HepG2 (cell line): ENCODE data around the gene SOHLH2. TPM values are rescaled to one million over a fixed set of nuclear protein-coding genes. Genes with fewer than 3 reads are reported as not detected.

ENCODE experiments used
- ATAC-seq: fragments of 200-7000 bp; cut with Tn5 transposase; 3 replicates; pipeline ENCODE4 v1.9.1; 2020; ENCODE audit warnings: mild to moderate bottlenecking, moderate library complexity
- BruUV-seq: library from RNA; stranded (reverse); fragments of 400-500 nt; replicated peaks from 2 replicates; lab custom pipeline; 2021; lab: Mats Ljungman, UMichigan
- CTCF ChIA-PET: fragments of 300-600 bp; formaldehyde crosslinking; extraction: SDS; loops from one replicate; lab custom pipeline; 2021; ENCODE audit warnings: low total read pairs, inconsistent platforms, low intra/inter-chr PET ratio; lab: Yijun Ruan, JAX
- POLR2A ChIA-PET: fragments of 350-600 bp; sonication (Branson Sonifier 250); formaldehyde crosslinking; loops from one replicate; lab custom pipeline; 2020; ENCODE audit warnings: antibody characterized with exemption, inconsistent platforms; lab: Yijun Ruan, JAX
- DNase-seq: peaks from one replicate; pipeline ENCODE4 v3.0.0-alpha.2; 2015; ENCODE audit warnings: low spot score
- FAIRE-seq: peaks from 3 replicates; lab custom pipeline; 2011; peaks lifted over from hg19 to GRCh38; lab: Jason Lieb, UNC
- H2AFZ ChIP-seq: one replicate; pipeline ENCODE4 v1.6.1; 2011; ENCODE audit warnings: low read length, inconsistent platforms
- H3K27ac ChIP-seq: fragments of 300-600 bp; 3 replicates; pipeline ENCODE4 v1.8.0; 2011; ENCODE audit warnings: mixed run types, mild to moderate bottlenecking, mixed read lengths, low read length, inconsistent platforms; ENCODE audit not compliant: insufficient read depth; ENCODE audit errors: extremely low read length
- H3K27me3 ChIP-seq, 2 experiments: fragments of 200-600 bp in 1 of 2; 2 replicates in 1 of 2; 3 replicates in 1 of 2; pipeline versions ENCODE4 v1.6.0 to v1.8.0; 2011; ENCODE audit warnings: low read length in 2 of 2, mild to moderate bottlenecking in 2 of 2, moderate library complexity in 2 of 2, inconsistent platforms in 1 of 2; ENCODE audit not compliant: insufficient read depth in 2 of 2, control insufficient read depth in 1 of 2
- H3K36me3 ChIP-seq, 2 experiments: fragments of 200-600 bp in 1 of 2; replicated peaks in 1 of 2; 2 replicates in 1 of 2; 3 replicates in 1 of 2; pipeline versions ENCODE4 v1.5.1 to v1.8.0; 2011; ENCODE audit warnings: low read length in 2 of 2, inconsistent platforms in 1 of 2; ENCODE audit not compliant: insufficient read depth in 2 of 2, control insufficient read depth in 1 of 2
- H3K4me1 ChIP-seq: 2 replicates; pipeline ENCODE4 v1.5.1; 2012; ENCODE audit warnings: low read length, inconsistent platforms; ENCODE audit not compliant: insufficient read depth
- H3K4me2 ChIP-seq: 2 replicates; pipeline ENCODE4 v1.6.0; 2011; ENCODE audit warnings: low read depth, low read length, inconsistent platforms
- H3K4me3 ChIP-seq, 3 experiments: fragments of 200-600 bp in 1 of 3; sonication (generic), shearing (Covaris generic) in 1 of 3; replicated peaks in 1 of 3; 2 replicates each; pipeline ENCODE4 v1.5.1; 2011 to 2016; ENCODE audit warnings: low read length in 3 of 3, inconsistent platforms in 2 of 3, low read depth in 2 of 3, mild to moderate bottlenecking in 2 of 3, control low read depth in 1 of 3, mixed read lengths in 1 of 3; ENCODE audit not compliant: insufficient read depth in 1 of 3
- H3K79me2 ChIP-seq: one replicate; pipeline ENCODE4 v1.6.1; 2011; ENCODE audit warnings: low read length, inconsistent platforms; ENCODE audit not compliant: insufficient read depth
- H3K9ac ChIP-seq: 2 replicates; pipeline ENCODE4 v1.6.0; 2011; ENCODE audit warnings: mild to moderate bottlenecking, low read depth, low read length, inconsistent platforms; ENCODE audit not compliant: insufficient read depth
- H3K9me3 ChIP-seq: 2 replicates; pipeline ENCODE4 v1.5.1; 2012; ENCODE audit warnings: mild to moderate bottlenecking, low read length
- H4K20me1 ChIP-seq: 2 replicates; pipeline ENCODE4 v1.6.0; 2011; ENCODE audit warnings: inconsistent platforms, mild to moderate bottlenecking, low read length, moderate library complexity; ENCODE audit not compliant: insufficient read depth
- E2F5 ChIP-seq: sonication (generic); formaldehyde crosslinking; conservative IDR thresholded peaks from 2 replicates; pipeline ENCODE4 v1.4.0; 2020; ENCODE audit warnings: missing genetic modification reagents
- HOXA5 ChIP-seq: sonication (generic); formaldehyde crosslinking; IDR thresholded peaks from 2 replicates; pipeline ENCODE4 v1.4.0; 2020; ENCODE audit warnings: missing genetic modification reagents
- IRX3 ChIP-seq: sonication (generic); formaldehyde crosslinking; IDR thresholded peaks from 2 replicates; pipeline ENCODE4 v1.8.1; 2023; ENCODE audit warnings: mild to moderate bottlenecking, low read depth, missing genetic modification reagents, borderline replicate concordance
- KLF6 ChIP-seq: IDR thresholded peaks from 2 replicates; pipeline ENCODE4 v1.8.0; 2016; ENCODE audit warnings: missing biosample characterization, missing genetic modification reagents
- MATR3 ChIP-seq: sonication (generic); formaldehyde crosslinking; IDR thresholded peaks from 2 replicates; pipeline ENCODE4 v1.4.0; 2020; ENCODE audit warnings: missing genetic modification reagents
- MBD4 ChIP-seq: IDR thresholded peaks from 2 replicates; pipeline ENCODE4 v1.6.1; 2012; ENCODE audit warnings: low read length, inconsistent platforms, borderline replicate concordance
- MIER2 ChIP-seq: IDR thresholded peaks from 2 replicates; pipeline ENCODE4 v1.6.1; 2016; ENCODE audit warnings: missing biosample characterization, missing genetic modification reagents
- MIXL1 ChIP-seq: IDR thresholded peaks from 2 replicates; pipeline ENCODE4 v1.6.1; 2016
- NFIB ChIP-seq: sonication (generic); formaldehyde crosslinking; IDR thresholded peaks from 2 replicates; pipeline ENCODE4 v1.9.0; 2021; ENCODE audit warnings: missing genetic modification reagents, mild to moderate bottlenecking, borderline replicate concordance
- POLR2A ChIP-seq, 2 experiments: IDR thresholded peaks; 2 replicates each; pipeline ENCODE4 v1.6.1; 2011; ENCODE audit warnings: low read depth in 2 of 2, low read length in 2 of 2, mild to moderate bottlenecking in 1 of 2, moderate library complexity in 1 of 2; ENCODE audit not compliant: insufficient read depth in 1 of 2
- SRY ChIP-seq: sonication (generic); formaldehyde crosslinking; IDR thresholded peaks from 2 replicates; pipeline ENCODE4 v1.8.0; 2022; ENCODE audit warnings: mild to moderate bottlenecking, missing genetic modification reagents
- TOE1 ChIP-seq: sonication (generic); formaldehyde crosslinking; IDR thresholded peaks from 2 replicates; pipeline ENCODE4 v1.4.0; 2020; ENCODE audit warnings: mild to moderate bottlenecking, missing genetic modification reagents
- ZFP36L1 ChIP-seq: sonication (generic); formaldehyde crosslinking; IDR thresholded peaks from 2 replicates; pipeline ENCODE4 v1.8.0; 2022; ENCODE audit warnings: mild to moderate bottlenecking, missing genetic modification reagents, moderate library complexity
- ZNF558 ChIP-seq: sonication (generic); formaldehyde crosslinking; IDR thresholded peaks from 2 replicates; pipeline ENCODE4 v1.9.0; 2022; ENCODE audit warnings: mild to moderate bottlenecking, missing genetic modification reagents, borderline replicate concordance
- ZNF563 ChIP-seq: sonication (generic); formaldehyde crosslinking; IDR thresholded peaks from 2 replicates; pipeline ENCODE4 v1.8.0; 2022; ENCODE audit warnings: mild to moderate bottlenecking, moderate library complexity, missing genetic modification reagents
- ZNF598 ChIP-seq: sonication (generic); formaldehyde crosslinking; IDR thresholded peaks from 2 replicates; pipeline ENCODE4 v1.5.1; 2020; ENCODE audit warnings: mild to moderate bottlenecking, missing genetic modification reagents, borderline replicate concordance
- ZNF605 ChIP-seq: sonication (generic); formaldehyde crosslinking; IDR thresholded peaks from 2 replicates; pipeline ENCODE4 v1.8.0; 2022; ENCODE audit warnings: mild to moderate bottlenecking, missing genetic modification reagents
- ZNF777 ChIP-seq: sonication (generic); formaldehyde crosslinking; IDR thresholded peaks from 2 replicates; pipeline ENCODE4 v1.4.0; 2020; ENCODE audit warnings: missing genetic modification reagents
- WGBS: methylation state at CpG from one replicate; pipeline ENCODE4 v1.1.6; 2017; ENCODE audit warnings: low lambda C conversion rate; 5-methylcytosine and 5-hydroxymethylcytosine counted together
- in situ Hi-C: cut with HindIII; loops from 2 replicates; pipeline ENCODE4 v1.10.0; 2017; ENCODE audit warnings: low pct_unique_long_range_greater_than_20kb; ENCODE audit not compliant: extremely low pct_ligation_motif_present
- intact Hi-C: fragments of 100-400 bp; cut with micrococcal nuclease; formaldehyde crosslinking; loops from one replicate; pipeline ENCODE4 v1.10.0; 2022; ENCODE audit not compliant: unreplicated experiment
- polyA plus RNA-seq, 8 experiments: library from polyadenylated mRNA; depleted of rRNA in 3 of 8; stranded (reverse) in 7 of 8; unstranded in 1 of 8; fragments of >200 nt; fragmentation: Illumina TruSeq in 4 of 8; extraction: Trizol in 4 of 8; gene quantifications; 2 replicates each; pipeline versions ENCODE4 v1.2.1 to v1.2.3, GENCODE V29; 2011 to 2016; ENCODE audit warnings: low read depth in 4 of 8, missing spikeins in 1 of 8, mixed read lengths in 1 of 8; ENCODE audit not compliant: insufficient read depth in 1 of 8
- total RNA-seq, 5 experiments: library from RNA; depleted of rRNA; stranded (reverse); fragments of >200 nt; fragmentation: Illumina TruSeq; extraction: Trizol; gene quantifications; 2 replicates each; pipeline ENCODE4 v1.2.3, GENCODE V29; 2016; ENCODE audit warnings: low read depth in 1 of 5
- TF ChIP-seq, protein P1 (sequence below): sonication (generic); formaldehyde crosslinking; IDR thresholded peaks from 2 replicates; pipeline ENCODE4 v1.5.0; 2020; ENCODE audit warnings: mild to moderate bottlenecking, missing genetic modification reagents

SOHLH2 gene
- total and polyA plus RNA-seq, 2 of the 13 experiments (the other 11 are each of a cell fraction or from before 2014, with no cell fraction given) = not detected

DNA sequence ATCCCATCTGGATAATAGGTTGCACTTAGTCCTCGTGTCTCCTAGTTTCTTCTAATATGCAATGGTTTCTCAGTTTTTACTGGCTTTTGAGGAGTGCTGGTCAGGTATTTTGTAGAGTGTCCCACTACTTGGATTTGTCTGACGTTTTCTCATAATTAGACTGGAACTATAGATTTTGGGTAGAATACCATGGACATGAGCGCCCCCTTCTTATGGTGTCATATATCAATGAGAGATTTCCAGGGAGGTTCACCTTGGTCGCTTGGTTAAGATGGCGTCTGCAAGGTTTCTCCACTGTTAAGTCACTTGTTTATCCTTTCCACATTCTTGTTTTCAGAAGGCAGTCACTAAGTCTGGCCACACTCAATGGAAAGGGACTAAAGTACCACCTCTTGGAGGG, 6.7 kb downstream of the SOHLH2 start:
- CTCF ChIA-PET = no interaction called here
- no peaks in the 10 kb centered on the region for H3K9me3 ChIP-seq
- no peaks in the 10 kb centered on the region for H3K4me1 ChIP-seq
- in situ Hi-C loops = no loop called here
- no peaks in the 10 kb centered on the region for H3K36me3 ChIP-seq
- FAIRE-seq (no peak), DNase-seq (no peak), ATAC-seq (no peak)
- BruUV-seq = no TSS peak
- H4K20me1 ChIP-seq = no peaks in the 10 kb centered on the region
- H3K79me2 ChIP-seq = no peaks in the 10 kb centered on the region
- H2AFZ ChIP-seq = no peak overlapping the region
- WGBS = 0% methylated on average over 5 of the region's 5 CpGs
- POLR2A ChIA-PET = no interaction called here
- no peak overlapping the region for H3K4me2 ChIP-seq
- H3K4me3 ChIP-seq = no peak overlapping the region
- H3K27me3 ChIP-seq = peaks cover 0 to 4% of the 10 kb centered on the region in 2 experiments; a peak in 2 of 5 replicates
- H3K27ac ChIP-seq = no peak overlapping the region
- no peak overlapping the region for H3K9ac ChIP-seq
- intact Hi-C loops = no loop called here
- TF ChIP-seq MIER2 (no peak), ZFP36L1 (CRISPR knock-in tag) (no peak), ZNF598 (CRISPR knock-in tag) (no peak), ZNF605 (CRISPR knock-in tag) (no peak), MIXL1 (CRISPR knock-in tag) (no peak), MATR3 (CRISPR knock-in tag) (no peak), E2F5 (CRISPR knock-in tag) (no peak), ZNF558 (no peak), NFIB (no peak), ZNF563 (CRISPR knock-in tag) (no peak), IRX3 (no peak), TOE1 (CRISPR knock-in tag) (no peak), HOXA5 (no peak), KLF6 (CRISPR knock-in tag) (no peak), SRY (no peak), ZNF777 (no peak), POLR2A (IDR thresholded peaks at IDR 0.05; ENCODE audit: insufficient read depth in 1 of 2, low read depth in 2 of 2, low read length in 2 of 2) (no peak), MBD4 (no peak)
- TF ChIP-seq, protein P1, sequence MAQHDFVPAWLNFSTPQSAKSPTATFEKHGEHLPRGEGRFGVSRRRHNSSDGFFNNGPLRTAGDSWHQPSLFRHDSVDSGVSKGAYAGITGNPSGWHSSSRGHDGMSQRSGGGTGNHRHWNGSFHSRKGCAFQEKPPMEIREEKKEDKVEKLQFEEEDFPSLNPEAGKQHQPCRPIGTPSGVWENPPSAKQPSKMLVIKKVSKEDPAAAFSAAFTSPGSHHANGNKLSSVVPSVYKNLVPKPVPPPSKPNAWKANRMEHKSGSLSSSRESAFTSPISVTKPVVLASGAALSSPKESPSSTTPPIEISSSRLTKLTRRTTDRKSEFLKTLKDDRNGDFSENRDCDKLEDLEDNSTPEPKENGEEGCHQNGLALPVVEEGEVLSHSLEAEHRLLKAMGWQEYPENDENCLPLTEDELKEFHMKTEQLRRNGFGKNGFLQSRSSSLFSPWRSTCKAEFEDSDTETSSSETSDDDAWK (CRISPR knock-in tag) = no peak
